KMS-11 (cell line): Measurements from ENCODE around the gene RTN4R.
"Not testable (repeated sequence)": the region's sequence is repeated elsewhere in the genome, so short reads cannot be mapped to it uniquely, and the experiment has no call there.

Experiments used
- H2AFZ ChIP-seq: fragments of 200-600 bp; sonication (generic); 2 replicates; pipeline ENCODE4 v1.6.1; 2016; ENCODE audit warnings: antibody characterized with exemption, mixed run types, low read depth
- H3K27ac ChIP-seq: fragments of 200-600 bp; sonication (generic); 2 replicates; pipeline ENCODE4 v1.6.1; 2016; ENCODE audit warnings: mild to moderate bottlenecking, mixed run types
- H3K27me3 ChIP-seq: fragments of 200-600 bp; sonication (generic); 2 replicates; pipeline ENCODE4 v1.6.1; 2017; ENCODE audit warnings: mild to moderate bottlenecking, low read depth, mixed run types, moderate library complexity; ENCODE audit not compliant: insufficient read depth
- H3K36me3 ChIP-seq: fragments of 200-600 bp; sonication (generic); 2 replicates; pipeline ENCODE4 v1.6.1; 2017; ENCODE audit warnings: mild to moderate bottlenecking, mixed run types; ENCODE audit not compliant: insufficient read depth
- H3K4me1 ChIP-seq: fragments of 200-600 bp; sonication (generic); 2 replicates; pipeline ENCODE4 v1.6.1; 2016; ENCODE audit warnings: mild to moderate bottlenecking, low read depth, mixed run types; ENCODE audit not compliant: poor library complexity, severe bottlenecking
- H3K4me2 ChIP-seq: fragments of 200-600 bp; sonication (generic); 2 replicates; pipeline ENCODE4 v1.7.0; 2016; ENCODE audit warnings: mild to moderate bottlenecking, mixed run types
- H3K4me3 ChIP-seq: fragments of 200-600 bp; sonication (generic); IDR thresholded peaks from 2 replicates; pipeline ENCODE4 v1.6.1; 2017; ENCODE audit warnings: low read depth, low read length, mixed read lengths; ENCODE audit not compliant: insufficient read depth
- H3K79me2 ChIP-seq: fragments of 200-600 bp; sonication (generic); 2 replicates; pipeline ENCODE4 v1.6.1; 2016; ENCODE audit warnings: low read depth, mixed run types; ENCODE audit not compliant: insufficient read depth
- H3K9ac ChIP-seq: fragments of 200-600 bp; sonication (generic); 2 replicates; pipeline ENCODE4 v1.6.1; 2016; ENCODE audit warnings: mild to moderate bottlenecking, mixed run types
- H4K20me1 ChIP-seq: fragments of 200-600 bp; sonication (generic); 2 replicates; pipeline ENCODE4 v1.6.1; 2016; ENCODE audit warnings: mild to moderate bottlenecking, mixed run types; ENCODE audit not compliant: insufficient read depth
- TF ChIP-seq, protein P1 (sequence below): fragments of 200-600 bp; sonication (generic); conservative IDR thresholded peaks from 2 replicates; pipeline ENCODE4 v1.6.1; 2017; ENCODE audit warnings: low read depth, mild to moderate bottlenecking, antibody characterized with exemption, low read length, moderate library complexity, mixed read lengths

RTN4R gene

DNA sequence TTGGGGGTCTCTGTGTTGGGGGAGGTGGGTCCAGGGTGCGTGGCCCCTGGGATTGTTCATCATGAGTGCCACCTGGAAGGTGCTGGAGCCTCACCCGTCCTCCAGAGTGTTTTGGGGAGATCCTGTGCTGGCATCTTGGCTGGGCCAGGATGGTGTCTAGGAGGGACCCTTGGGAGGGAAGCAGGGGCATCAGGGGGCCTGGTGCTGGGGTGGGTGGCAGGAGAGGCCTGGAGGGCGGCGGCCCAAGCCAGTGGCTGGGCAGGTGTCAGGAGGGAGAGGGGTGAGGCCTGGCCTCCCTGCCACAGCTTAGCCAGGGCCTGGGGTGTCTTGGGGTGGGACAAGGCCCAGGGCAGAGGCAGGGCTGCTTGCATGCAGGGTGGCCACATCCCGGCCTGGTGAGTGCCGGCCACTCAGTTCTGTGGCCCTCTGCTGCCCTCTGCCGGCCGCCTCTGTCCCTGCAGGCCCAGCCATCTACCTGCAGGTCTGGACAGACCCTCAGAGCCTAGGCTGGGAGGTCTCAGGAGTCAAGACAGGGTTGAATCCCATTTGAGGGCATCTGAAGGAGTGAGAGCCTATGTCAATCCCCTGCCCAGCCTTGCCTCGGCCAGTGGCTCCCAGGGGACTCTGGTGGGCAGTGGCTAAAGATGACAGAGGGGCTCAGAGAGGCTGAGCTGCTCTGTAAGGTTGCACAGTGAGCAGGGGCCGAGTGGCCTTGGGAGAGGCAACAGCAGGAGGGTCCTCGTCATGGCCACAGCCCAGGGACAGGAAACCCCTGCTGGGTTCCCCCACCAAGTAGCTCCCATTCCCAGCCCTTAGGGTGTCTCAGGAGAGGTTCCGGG lies 17.6 kb upstream of the RTN4R start:
- TF ChIP-seq, protein P1, sequence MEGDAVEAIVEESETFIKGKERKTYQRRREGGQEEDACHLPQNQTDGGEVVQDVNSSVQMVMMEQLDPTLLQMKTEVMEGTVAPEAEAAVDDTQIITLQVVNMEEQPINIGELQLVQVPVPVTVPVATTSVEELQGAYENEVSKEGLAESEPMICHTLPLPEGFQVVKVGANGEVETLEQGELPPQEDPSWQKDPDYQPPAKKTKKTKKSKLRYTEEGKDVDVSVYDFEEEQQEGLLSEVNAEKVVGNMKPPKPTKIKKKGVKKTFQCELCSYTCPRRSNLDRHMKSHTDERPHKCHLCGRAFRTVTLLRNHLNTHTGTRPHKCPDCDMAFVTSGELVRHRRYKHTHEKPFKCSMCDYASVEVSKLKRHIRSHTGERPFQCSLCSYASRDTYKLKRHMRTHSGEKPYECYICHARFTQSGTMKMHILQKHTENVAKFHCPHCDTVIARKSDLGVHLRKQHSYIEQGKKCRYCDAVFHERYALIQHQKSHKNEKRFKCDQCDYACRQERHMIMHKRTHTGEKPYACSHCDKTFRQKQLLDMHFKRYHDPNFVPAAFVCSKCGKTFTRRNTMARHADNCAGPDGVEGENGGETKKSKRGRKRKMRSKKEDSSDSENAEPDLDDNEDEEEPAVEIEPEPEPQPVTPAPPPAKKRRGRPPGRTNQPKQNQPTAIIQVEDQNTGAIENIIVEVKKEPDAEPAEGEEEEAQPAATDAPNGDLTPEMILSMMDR: peak; percentile 71
- H3K9ac ChIP-seq, H2AFZ ChIP-seq, H3K36me3 ChIP-seq, H3K4me1 ChIP-seq, H3K79me2 ChIP-seq, H3K27ac ChIP-seq, H3K4me2 ChIP-seq, H3K4me3 ChIP-seq, H4K20me1 ChIP-seq: not testable (repeated sequence)
- H3K27me3 ChIP-seq: peaks cover 39% of the 10 kb centered on the region

DNA sequence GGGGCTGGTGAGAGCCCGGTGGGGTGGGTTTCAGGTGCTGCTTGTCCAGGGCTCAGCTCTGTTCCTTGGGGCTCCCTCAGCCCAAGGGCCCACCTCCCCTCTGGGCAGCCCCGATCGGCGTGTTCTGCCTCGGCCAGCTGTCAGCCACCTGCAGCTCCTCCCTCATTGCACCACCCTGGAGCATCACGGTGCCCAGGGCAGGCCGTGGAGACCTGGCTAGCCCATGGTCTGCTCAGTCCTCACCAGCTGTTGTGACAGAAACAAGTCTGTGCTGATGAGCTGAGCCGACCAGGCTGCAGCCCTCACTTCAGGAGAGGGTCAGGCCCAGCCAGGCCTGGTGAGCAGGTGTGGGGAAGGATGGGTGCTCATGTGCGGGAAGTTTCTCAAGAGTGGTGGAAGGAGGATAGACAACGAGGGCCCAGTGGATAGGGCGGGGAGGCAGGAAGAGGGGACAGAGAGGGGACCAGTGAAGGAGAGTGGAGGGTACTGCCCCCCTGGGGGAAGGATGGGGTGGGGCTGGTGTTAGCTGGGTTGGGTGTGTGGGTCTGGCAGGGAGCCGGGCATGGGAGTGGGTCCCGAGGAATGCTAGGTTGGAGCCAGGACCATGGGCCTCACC lies 16.5 kb upstream of the RTN4R start:
- H3K4me3 ChIP-seq: no peak overlapping the region
- H3K27ac ChIP-seq: no peak overlapping the region
- H4K20me1 ChIP-seq: no peaks in the 10 kb centered on the region
- H3K4me1 ChIP-seq: no peaks in the 10 kb centered on the region
- no peaks in the 10 kb centered on the region for H3K36me3 ChIP-seq
- no peaks in the 10 kb centered on the region for H3K79me2 ChIP-seq
- H3K9ac ChIP-seq: no peak overlapping the region
- no peak overlapping the region for H2AFZ ChIP-seq
- TF ChIP-seq, protein P1: no peak
- H3K27me3 ChIP-seq: peaks cover 30% of the 10 kb centered on the region; the same call in 1 of the 2 replicates
- no peak overlapping the region for H3K4me2 ChIP-seq

DNA sequence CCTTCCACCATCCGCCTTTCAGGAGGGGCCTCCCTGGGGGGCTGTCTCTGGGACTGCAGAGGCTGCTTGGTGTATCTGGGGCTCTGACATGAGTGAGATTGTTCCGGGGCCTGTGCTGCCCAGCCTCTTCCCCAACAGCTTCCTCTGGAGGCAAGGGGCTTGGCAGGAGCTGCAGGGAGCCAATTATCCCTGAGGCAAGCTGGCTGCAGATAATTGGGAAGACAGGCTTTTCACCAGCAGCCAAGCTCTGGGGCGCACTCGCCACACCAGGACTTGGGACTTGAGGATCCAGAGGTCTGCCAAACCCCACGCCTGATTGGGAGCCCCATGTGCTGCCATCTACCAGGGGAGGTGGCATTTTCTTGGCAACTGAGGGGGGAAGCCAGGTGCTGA lies 15.6 kb upstream of the RTN4R start:
- Histone ChIP-seq H4K20me1 (no peaks in the 10 kb centered on the region), H3K4me3 (no peak overlapping the region), H3K4me1 (no peaks in the 10 kb centered on the region), H3K9ac (no peak overlapping the region), H3K27ac (no peak overlapping the region), H3K27me3 (peaks cover 23% of the 10 kb centered on the region; the same call in 1 of the 2 replicates), H3K36me3 (no peaks in the 10 kb centered on the region), H2AFZ (no peak overlapping the region), H3K4me2 (no peak overlapping the region), H3K79me2 (no peaks in the 10 kb centered on the region)
- TF ChIP-seq, protein P1: no peak

DNA sequence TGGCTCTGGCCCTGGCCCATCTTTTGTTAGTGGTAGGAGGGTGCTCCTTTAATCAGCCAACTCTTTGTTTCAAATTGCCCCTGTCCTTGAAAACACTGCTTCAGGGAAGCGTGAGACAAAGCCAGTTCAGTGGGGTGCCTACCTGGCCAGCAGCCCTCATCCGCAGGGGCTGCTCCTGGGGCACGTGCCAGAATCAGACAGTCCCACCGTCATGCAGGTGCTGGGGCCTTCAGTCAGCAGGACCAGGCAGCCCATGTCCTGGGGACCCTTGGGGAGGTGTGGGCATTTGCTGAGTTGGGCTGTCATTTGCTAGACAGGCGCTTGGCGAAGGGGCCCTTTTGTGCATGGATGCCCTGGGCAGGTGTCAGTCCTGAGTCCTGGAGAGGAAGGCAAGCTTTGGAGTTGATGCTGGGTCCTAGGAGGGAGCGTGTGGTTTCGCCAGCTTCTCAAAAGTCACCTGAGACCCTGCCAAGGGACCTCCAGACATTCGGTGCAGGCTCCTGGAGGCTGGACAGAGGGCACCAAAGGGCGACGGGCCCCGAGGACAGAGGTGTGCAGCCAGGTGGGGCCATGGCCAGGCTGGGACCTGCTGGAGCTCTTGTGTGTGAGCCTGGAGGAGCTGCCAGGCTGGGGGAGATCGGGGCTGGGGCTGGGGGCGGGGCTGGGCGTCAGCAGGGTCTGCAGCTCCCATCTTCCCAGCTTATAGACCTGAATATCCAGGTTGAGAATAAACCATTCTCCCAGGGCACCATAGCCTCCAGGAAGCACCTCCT lies 15.0 kb upstream of the RTN4R start:
- H2AFZ ChIP-seq: no peak overlapping the region
- no peak overlapping the region for H3K4me2 ChIP-seq
- no peaks in the 10 kb centered on the region for H3K79me2 ChIP-seq
- no peaks in the 10 kb centered on the region for H3K36me3 ChIP-seq
- H3K9ac ChIP-seq: no peak overlapping the region
- H4K20me1 ChIP-seq: no peaks in the 10 kb centered on the region
- no peak overlapping the region for H3K4me3 ChIP-seq
- peaks cover 19% of the 10 kb centered on the region; the same call in 1 of the 2 replicates for H3K27me3 ChIP-seq
- TF ChIP-seq, protein P1: no peak
- H3K27ac ChIP-seq: no peak overlapping the region
- H3K4me1 ChIP-seq: no peaks in the 10 kb centered on the region
